Measurements from ENCODE around the gene ADAMTS17. TPM values are rescaled to one million over a fixed set of nuclear protein-coding genes. Genes with fewer than 3 reads are reported as not detected.

Gene ADAMTS17
- total RNA-seq, 1 experiment from 2014 or later, result 0.16 TPM

GRCh38 chr15:100201376-100202280, 140.1 kb downstream of the ADAMTS17 start:
- no peak for DNase-seq (ENCODE audit: low spot score)

GRCh38 chr15:100200287-100200880, 141.4 kb downstream of the ADAMTS17 start:
- DNase-seq (ENCODE audit: low spot score), result no peak

- no peak for DNase-seq (ENCODE audit: low spot score)
Observed at GRCh38 chr15:100199711-100200286, 142.0 kb downstream of the ADAMTS17 start.

GRCh38 chr15:100198442-100198841, 143.3 kb downstream of the ADAMTS17 start:
- DNase-seq (ENCODE audit: low spot score), result no peak

- no peak for DNase-seq (ENCODE audit: low spot score)
Observed at GRCh38 chr15:100196326-100197058, 145.3 kb downstream of the ADAMTS17 start.

- DNase-seq (ENCODE audit: low spot score), result no peak
Observed at GRCh38 chr15:100194996-100195395, 146.8 kb downstream of the ADAMTS17 start.

- DNase-seq (ENCODE audit: low spot score), result no peak
Observed at GRCh38 chr15:100193277-100193860, 148.4 kb downstream of the ADAMTS17 start.

GRCh38 chr15:100192097-100193080, 149.4 kb downstream of the ADAMTS17 start:
- no peak for DNase-seq (ENCODE audit: low spot score)

GRCh38 chr15:100191161-100191560, 150.6 kb downstream of the ADAMTS17 start:
- DNase-seq (ENCODE audit: low spot score), result no peak

- DNase-seq (ENCODE audit: low spot score), result no peak
Observed at GRCh38 chr15:100190675-100191074, 151.1 kb downstream of the ADAMTS17 start.

- DNase-seq (ENCODE audit: low spot score), result no peak
Observed at GRCh38 chr15:100189849-100190248, 151.9 kb downstream of the ADAMTS17 start.

- DNase-seq (ENCODE audit: low spot score), result no peak
Observed at GRCh38 chr15:100189319-100189718, 152.5 kb downstream of the ADAMTS17 start.

- DNase-seq (ENCODE audit: low spot score), result no peak
Observed at GRCh38 chr15:100187677-100188076, 154.1 kb downstream of the ADAMTS17 start.

- no peak for DNase-seq (ENCODE audit: low spot score)
Observed at GRCh38 chr15:100186960-100187359, 154.8 kb downstream of the ADAMTS17 start.

GRCh38 chr15:100186366-100186765, 155.4 kb downstream of the ADAMTS17 start:
- DNase-seq (ENCODE audit: low spot score), result no peak

- no peak for DNase-seq (ENCODE audit: low spot score)
Observed at GRCh38 chr15:100183921-100184495, 157.8 kb downstream of the ADAMTS17 start.

GRCh38 chr15:100180921-100181320, 160.9 kb downstream of the ADAMTS17 start:
- no peak for DNase-seq (ENCODE audit: low spot score)

GRCh38 chr15:100175406-100176114, 166.2 kb downstream of the ADAMTS17 start:
- DNase-seq (ENCODE audit: low spot score), result no peak

- no peak for DNase-seq (ENCODE audit: low spot score)
Observed at GRCh38 chr15:100174904-100175275, 166.9 kb downstream of the ADAMTS17 start.

All from A172 (cell line).